A673 (cell line): ENCODE data around the gene GIT2. TPM values are rescaled to one million over a fixed set of nuclear protein-coding genes. Genes with fewer than 3 reads are reported as not detected.

Source experiments
- BruUV-seq: library from RNA; stranded (reverse); fragments of 400-500 nt; replicated peaks from 2 replicates; lab custom pipeline; 2021; lab: Mats Ljungman, UMichigan
- CTCF ChIA-PET: fragments of 300-600 bp; sonication (Branson Sonifier 250); formaldehyde crosslinking; loops from one replicate; lab custom pipeline; 2022; ENCODE audit warnings: antibody characterized with exemption; lab: Charles Lee
- POLR2A ChIA-PET: fragments of 300-600 bp; sonication (Branson Sonifier 250); formaldehyde crosslinking; loops from one replicate; lab custom pipeline; 2022; ENCODE audit warnings: antibody characterized with exemption; ENCODE audit not compliant: low non-redundant PET; lab: Charles Lee
- DNase-seq: peaks from one replicate; pipeline ENCODE4 v3.0.0-alpha.2; 2015; ENCODE audit warnings: low spot score
- H3K27ac ChIP-seq: fragments of 200-600 bp; sonication (generic); 2 replicates; pipeline ENCODE4 v1.5.1; 2016; ENCODE audit warnings: mixed run types, low read depth, mild to moderate bottlenecking, mixed read lengths, antibody characterized with exemption, low read length; ENCODE audit not compliant: poor library complexity, severe bottlenecking
- H3K27me3 ChIP-seq: fragments of 200-600 bp; sonication (generic); replicated peaks from 2 replicates; pipeline ENCODE4 v1.6.1; 2017; ENCODE audit warnings: mixed run types, low read depth, mild to moderate bottlenecking, mixed read lengths, antibody characterized with exemption, low read length; ENCODE audit not compliant: insufficient read depth, poor library complexity
- H3K36me3 ChIP-seq: fragments of 200-600 bp; sonication (generic); 2 replicates; pipeline ENCODE4 v1.6.1; 2016; ENCODE audit warnings: mixed run types, mild to moderate bottlenecking, mixed read lengths, antibody characterized with exemption, low read length; ENCODE audit not compliant: insufficient read depth, poor library complexity, severe bottlenecking
- H3K4me1 ChIP-seq: fragments of 200-600 bp; sonication (generic); 2 replicates; pipeline ENCODE4 v1.6.1; 2017; ENCODE audit warnings: mixed run types, mild to moderate bottlenecking, mixed read lengths, antibody characterized with exemption, low read length; ENCODE audit not compliant: insufficient read depth, poor library complexity, severe bottlenecking
- H3K4me3 ChIP-seq: fragments of 200-600 bp; sonication (generic); 2 replicates; pipeline ENCODE4 v1.5.1; 2016; ENCODE audit warnings: low read depth, mixed run types, mild to moderate bottlenecking, mixed read lengths, low read length; ENCODE audit not compliant: poor library complexity, severe bottlenecking
- H3K9me3 ChIP-seq: fragments of 200-600 bp; sonication (generic); 2 replicates; pipeline ENCODE4 v1.6.1; 2016; ENCODE audit warnings: mixed run types, low read depth, mild to moderate bottlenecking, mixed read lengths, antibody characterized with exemption, low read length; ENCODE audit not compliant: poor library complexity, severe bottlenecking
- EZH2 ChIP-seq: fragments of 200-600 bp; sonication (generic); IDR thresholded peaks from 2 replicates; pipeline ENCODE4 v1.6.1; 2017; ENCODE audit warnings: borderline replicate concordance, low read depth, mild to moderate bottlenecking, mixed read lengths, antibody characterized with exemption, low read length; ENCODE audit not compliant: poor library complexity, severe bottlenecking
- intact Hi-C: fragments of 100-400 bp; cut with micrococcal nuclease; formaldehyde crosslinking; loops from one replicate; pipeline ENCODE4 v1.10.0; 2022; ENCODE audit not compliant: unreplicated experiment
- total RNA-seq: library from RNA; stranded (reverse); gene quantifications from 2 replicates; pipeline ENCODE4 v1.2.3, GENCODE V29; 2021
- TF ChIP-seq, protein P1 (sequence below): fragments of 300-800, 200-600 bp; sonication (generic); conservative IDR thresholded peaks from 2 replicates; pipeline ENCODE4 v1.5.1; 2017; ENCODE audit warnings: low read depth, mild to moderate bottlenecking, antibody characterized with exemption, low read length, moderate library complexity, mixed read lengths

Gene GIT2
- total RNA-seq, 1 experiment from 2014 or later: 48.1 TPM

DNA sequence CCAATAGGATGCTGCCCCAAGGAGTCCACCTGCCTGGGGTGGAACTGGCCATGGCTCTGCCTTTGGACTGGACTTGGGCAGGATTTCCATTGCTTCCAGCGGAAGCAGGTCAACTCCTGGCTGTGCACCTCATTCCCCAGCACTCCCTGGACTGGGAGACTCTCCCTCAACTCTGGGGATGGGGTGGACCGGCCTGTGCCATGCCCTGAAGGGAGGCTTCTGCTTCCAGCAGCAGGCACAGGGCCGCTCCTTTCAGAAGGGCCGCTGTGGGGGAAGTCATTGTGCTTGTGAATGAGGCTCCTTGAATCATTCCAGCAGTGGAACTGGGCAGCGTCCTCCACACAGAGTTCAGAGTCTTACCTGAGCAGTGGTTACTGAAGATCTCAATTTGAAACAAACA, 73.1 kb downstream of the GIT2 start:
- no peak for TF ChIP-seq EZH2
- TF ChIP-seq, protein P1, sequence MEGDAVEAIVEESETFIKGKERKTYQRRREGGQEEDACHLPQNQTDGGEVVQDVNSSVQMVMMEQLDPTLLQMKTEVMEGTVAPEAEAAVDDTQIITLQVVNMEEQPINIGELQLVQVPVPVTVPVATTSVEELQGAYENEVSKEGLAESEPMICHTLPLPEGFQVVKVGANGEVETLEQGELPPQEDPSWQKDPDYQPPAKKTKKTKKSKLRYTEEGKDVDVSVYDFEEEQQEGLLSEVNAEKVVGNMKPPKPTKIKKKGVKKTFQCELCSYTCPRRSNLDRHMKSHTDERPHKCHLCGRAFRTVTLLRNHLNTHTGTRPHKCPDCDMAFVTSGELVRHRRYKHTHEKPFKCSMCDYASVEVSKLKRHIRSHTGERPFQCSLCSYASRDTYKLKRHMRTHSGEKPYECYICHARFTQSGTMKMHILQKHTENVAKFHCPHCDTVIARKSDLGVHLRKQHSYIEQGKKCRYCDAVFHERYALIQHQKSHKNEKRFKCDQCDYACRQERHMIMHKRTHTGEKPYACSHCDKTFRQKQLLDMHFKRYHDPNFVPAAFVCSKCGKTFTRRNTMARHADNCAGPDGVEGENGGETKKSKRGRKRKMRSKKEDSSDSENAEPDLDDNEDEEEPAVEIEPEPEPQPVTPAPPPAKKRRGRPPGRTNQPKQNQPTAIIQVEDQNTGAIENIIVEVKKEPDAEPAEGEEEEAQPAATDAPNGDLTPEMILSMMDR: no peak
- Histone ChIP-seq H3K27me3 (no peaks in the 10 kb centered on the region), H3K4me3 (no peak overlapping the region), H3K4me1 (no peaks in the 10 kb centered on the region), H3K36me3 (peaks cover 4% of the 10 kb centered on the region), H3K9me3 (no peaks in the 10 kb centered on the region), H3K27ac (no peak overlapping the region)
- ChIA-PET CTCF (interaction anchor here (0.6 kb wide), 1 partner anchor 54 kb away, joined by 3 read pairs; no protein-coding TSS in a partner anchor), POLR2A (no interaction called here)
- no TSS peak for BruUV-seq
- intact Hi-C loops: no loop called here
- no peak for DNase-seq

DNA sequence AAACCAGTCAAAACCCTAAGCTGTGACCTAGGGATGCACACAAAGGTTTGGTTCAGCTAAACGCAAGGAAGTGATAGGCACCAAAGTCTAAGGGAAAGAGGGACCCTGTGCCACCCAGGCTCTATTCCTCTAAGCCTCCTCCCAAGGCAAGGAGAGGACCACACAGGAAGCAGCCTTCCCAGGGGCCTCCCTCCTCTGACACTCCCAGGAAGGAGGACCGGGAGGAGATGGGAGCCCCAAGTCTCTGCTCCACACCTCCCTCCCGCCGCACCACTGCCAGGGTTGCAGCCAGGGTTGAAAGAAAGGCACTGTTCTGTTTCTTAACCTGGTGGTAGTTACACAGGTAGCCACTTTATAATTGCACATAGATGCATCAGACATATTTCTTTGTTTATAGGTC, 74.2 kb downstream of the GIT2 start:
- Histone ChIP-seq H3K4me1 (no peaks in the 10 kb centered on the region), H3K9me3 (no peaks in the 10 kb centered on the region), H3K4me3 (no peak overlapping the region), H3K27me3 (no peaks in the 10 kb centered on the region), H3K36me3 (peaks cover 14% of the 10 kb centered on the region), H3K27ac (no peak overlapping the region)
- TF ChIP-seq EZH2: no peak
- TF ChIP-seq, protein P1: no peak
- CTCF ChIA-PET: no interaction called here
- POLR2A ChIA-PET: no interaction called here
- DNase-seq: no peak
- intact Hi-C loops: no loop called here
- BruUV-seq: no TSS peak

DNA sequence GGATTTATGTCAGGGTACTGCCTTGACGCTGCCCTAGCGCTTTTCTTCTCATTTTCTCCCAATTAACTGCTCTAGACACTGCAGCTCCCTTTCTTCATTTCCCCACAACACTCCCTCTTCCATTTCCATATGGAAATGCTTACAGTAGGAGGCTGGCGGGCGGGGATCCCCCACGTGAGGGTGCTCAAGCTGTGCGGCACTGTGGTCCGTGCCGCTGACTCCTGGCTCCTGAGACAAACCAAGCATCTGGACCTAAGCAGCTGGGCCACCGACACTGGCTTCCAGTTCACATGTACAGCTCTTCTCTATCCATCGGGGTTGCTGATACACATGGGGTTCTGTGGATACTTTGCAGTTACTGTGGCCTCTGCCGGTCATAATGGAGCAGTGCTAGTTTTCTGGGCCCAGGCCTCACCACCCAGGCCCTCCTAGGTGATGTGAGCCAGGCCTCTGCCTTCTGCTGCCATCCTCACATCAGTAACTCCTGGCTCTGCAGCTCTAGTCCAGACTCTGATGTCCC, 75.8 kb downstream of the GIT2 start:
- H3K36me3 ChIP-seq: peaks cover 31% of the 10 kb centered on the region
- ChIA-PET CTCF (no interaction called here), POLR2A (interaction anchor here (0.6 kb wide), 1 partner anchor 290 kb away, joined by 8 read pairs; no protein-coding TSS in a partner anchor)
- intact Hi-C loops: no loop called here
- no peak overlapping the region for H3K27ac ChIP-seq
- H3K9me3 ChIP-seq: no peaks in the 10 kb centered on the region
- no TSS peak for BruUV-seq
- H3K27me3 ChIP-seq: no peaks in the 10 kb centered on the region
- no peak for DNase-seq
- no peak overlapping the region for H3K4me3 ChIP-seq
- no peaks in the 10 kb centered on the region for H3K4me1 ChIP-seq
- TF ChIP-seq, protein P1: no peak
- no peak for TF ChIP-seq EZH2
